Stimulated activated CD4-positive, alpha-beta T cell treated with anti-CD3 and anti-CD28 coated beads, TNF-alpha, amount 100 ng/mL, for 1 hour (primary cell): ENCODE results near the gene AIRE.
"Not testable (repeated sequence)": the region's sequence is repeated elsewhere in the genome, so short reads cannot be mapped to it uniquely, and the experiment has no call there.

ENCODE experiments used
- DNase-seq, 3 donors: peaks; one replicate each; pipeline ENCODE4 v3.0.0-alpha.2; 2020; ENCODE audit warnings: low read depth in 3 of 3, low spot score in 1 of 3

Gene AIRE

DNA sequence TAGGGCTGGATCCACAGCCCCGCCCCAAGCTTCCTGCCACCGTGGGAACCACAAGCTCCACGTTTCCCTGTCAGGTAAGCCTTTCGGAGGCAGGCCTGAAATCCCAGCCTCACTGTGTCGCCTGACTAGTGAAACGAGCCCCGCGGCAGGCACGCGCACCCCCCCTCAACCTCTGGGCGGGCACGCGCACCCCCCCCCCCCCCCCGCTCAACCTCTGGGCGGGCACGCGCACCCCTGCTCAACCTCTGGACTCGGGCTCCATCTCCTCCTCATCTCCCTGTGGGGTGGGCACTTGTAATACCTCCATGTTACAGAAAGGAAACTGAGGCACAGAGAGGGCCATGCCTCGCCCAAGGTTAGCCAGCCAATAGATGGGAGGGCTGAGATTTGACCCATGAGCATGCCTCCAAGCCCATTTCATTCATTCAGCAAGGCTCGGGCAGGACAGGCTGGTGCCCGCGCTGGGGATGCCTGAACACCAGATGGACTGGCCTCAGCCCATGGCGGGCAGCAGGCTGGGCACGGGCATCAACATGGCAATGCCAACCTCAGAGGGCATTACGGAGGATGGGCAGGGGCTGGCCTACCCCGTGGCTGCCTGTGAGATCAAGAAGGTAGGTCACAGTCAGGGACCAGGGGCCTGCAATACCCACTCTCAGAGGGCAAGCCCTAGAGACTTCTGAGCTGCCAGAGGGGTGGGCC is 48.8 kb downstream of the AIRE start:
- DNase-seq: no peak

DNA sequence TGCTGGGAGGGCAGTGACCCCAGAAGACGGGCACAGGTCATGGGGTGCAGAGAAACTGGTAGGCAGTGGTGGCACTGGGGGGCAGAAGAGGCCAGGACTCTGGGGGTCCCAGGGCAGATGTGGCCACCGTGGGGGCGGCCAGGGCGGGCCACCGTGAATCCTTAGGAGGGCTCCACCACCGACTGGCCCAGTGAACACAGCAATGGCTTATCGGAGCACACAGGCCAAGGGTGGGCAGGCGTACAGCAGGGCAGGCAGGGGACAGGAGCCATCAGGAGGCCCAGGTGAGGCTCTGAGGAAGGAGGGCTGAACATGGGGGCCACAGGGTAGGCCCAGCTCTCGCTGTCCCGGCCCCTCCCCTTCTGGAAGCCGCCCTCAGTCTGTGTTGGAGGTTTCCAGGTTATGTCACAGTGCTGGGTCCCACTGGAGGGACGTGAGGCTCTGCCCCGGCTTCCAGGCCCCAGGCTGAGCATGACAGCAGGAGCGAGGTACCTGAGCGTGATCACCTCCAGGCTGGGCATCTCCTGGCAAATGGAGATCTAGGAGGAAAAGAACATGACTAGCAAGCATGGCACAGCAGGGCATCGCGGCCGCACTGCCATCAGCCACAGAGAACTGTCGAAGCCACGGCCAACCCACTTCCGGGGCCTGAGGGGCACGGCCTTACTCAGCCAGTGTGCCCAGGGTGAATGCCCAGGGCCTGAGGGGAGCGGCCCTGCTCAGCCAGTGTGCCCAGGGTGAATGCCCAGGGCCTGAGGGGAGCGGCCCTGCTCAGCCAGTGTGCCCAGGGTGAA is 49.8 kb downstream of the AIRE start:
- DNase-seq: no peak

DNA sequence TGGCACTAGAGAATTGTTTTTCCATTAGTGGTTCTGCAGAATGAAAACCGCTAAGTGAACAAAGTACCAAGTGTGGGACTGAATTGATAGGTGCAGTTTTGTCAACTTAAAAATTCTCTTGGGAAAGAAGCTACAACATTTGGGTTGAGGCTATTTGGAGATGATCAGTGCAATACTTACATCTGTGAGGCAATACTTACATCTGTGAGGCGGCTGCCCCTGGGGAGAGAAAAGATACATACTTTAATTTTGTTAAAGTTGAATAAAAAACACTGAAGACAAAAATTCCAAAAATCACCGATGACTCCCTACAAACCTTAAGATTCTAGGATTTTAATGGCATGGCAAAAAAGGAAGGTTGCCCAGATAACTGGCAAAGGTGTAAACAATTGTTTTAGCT is 51.8 kb downstream of the AIRE start:
- DNase-seq: no peak

DNA sequence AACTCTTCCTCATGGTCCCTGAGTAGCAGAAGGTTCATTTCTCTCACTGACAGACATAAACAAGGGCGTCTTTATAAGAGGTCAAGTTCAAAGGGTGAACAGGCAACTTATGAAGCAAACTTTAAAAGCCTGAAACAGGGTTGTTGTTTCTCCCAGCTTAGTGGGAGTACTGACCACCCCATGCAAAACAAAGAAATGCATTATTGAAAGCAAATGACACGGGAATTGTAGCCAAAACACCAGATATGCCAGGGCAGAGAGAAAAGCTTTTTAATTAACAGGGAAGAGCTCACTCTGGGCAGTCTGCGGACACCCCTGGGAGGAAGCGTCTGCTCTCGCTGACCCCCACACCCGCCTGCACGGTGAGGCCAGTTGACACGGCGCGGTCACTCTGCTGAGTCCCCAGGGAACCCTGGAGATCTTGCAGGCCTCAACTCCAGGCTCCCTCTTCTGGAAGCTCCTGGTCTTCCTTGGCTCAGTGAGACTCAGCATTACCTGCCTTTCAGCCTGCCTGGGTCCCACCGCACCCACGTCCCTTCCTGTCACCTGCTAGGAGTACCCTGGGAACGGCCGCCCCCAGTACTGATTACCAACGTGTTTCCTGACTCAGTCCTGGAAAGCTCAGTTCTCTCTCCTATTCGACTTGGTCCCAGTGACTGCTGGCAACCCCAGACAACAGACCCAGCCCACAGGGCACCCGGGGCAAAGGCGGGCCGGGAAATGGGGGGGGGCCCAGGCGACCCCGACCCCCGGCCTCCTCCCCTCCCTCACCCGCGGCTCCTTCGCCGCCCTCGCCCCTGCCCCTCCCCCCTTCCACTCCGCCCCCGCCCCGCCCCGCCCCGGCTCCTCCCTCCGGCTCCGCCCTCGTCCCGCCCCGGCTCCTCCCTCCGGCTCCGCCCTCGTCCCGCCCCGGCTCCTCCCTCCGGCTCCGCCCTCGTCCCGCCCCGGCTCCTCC is 52.5 kb downstream of the AIRE start:
- no peak for DNase-seq

DNA sequence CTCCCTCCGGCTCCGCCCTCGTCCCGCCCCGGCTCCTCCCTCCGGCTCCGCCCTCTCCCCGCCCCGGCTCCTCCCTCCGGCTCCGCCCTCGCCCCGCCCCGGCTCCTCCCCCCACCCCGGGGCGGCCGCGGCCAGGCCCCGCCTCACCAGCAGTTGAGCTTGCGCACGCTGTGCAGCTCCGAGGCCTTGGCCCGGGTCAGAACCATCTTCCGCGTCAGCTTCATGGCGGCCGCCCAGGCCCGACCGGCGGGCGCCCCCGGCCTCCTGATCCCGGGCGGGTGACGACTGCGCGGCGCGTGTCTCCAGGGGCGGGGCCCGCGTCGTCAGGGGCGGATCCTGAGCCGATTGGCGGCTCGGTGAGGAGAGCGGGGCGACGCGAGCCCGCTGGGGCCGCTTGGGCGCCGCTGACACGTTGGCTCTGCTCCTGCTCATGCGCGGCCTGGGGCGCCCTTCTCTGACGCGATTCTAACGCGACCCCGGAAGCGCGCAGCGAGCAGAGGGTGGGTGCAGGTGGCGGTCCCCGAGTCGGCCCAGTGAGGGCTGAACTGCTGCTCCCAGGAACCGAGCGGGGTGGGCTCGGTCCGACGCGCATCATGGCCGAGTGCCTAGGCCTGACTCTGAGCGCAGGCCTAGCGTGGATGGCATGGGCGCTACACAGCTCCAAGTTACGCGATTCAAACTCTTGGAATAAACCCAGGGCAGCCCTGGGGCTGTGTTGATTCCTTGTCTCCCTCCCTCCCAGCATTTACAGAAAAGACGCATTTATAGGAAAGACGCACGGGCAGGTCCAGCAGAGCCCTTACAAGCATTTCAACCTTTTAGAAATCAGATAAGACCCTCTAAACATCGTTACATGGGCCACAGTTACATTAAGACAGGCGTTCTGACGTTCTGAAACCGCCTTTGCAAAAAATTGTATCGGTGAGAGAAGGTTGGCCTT is 53.6 kb downstream of the AIRE start, which contains the start of gene CFAP410:
TSS of gene CFAP410 (minus strand) at position 420 of the 940 bp plus-strand sequence. CDS start at position 224, 196 bp downstream.
- peak; percentile 87 to 90 (median 88) for DNase-seq

DNA sequence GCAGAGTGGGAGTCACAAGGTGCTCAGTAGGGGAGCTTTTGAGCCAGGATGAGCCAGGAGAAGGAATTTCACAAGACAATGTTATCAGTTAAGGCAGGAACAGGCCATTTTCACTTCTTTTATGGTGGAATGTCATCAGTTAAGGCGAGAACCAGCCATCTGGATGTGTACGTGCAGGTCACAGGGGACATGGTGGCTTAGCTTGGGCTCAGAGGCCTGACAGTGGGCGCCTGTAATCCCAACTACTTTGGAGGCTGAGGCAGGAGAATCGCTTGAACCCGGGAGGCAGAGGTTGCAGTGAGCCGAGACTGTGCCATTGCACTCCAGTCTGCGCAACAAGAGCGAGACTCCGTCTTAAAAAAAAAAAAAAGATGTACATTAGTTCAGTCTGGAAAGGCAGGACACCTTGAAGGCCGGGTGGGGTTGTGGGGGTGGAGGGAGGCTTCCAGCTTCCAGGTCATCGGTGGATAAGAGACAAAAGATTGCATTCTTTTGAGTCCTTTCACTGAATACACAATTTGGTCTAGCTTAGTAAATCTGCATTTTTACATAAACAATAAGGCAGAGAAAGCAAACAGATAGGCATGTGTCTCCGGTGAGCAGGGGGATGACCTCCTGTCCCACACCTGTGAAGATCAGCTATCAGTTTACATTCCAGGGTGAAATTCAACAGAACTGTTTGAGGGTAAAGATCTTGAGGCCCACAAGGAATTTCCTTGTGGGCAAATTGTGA is 56.2 kb downstream of the AIRE start:
- not testable (repeated sequence) for DNase-seq

DNA sequence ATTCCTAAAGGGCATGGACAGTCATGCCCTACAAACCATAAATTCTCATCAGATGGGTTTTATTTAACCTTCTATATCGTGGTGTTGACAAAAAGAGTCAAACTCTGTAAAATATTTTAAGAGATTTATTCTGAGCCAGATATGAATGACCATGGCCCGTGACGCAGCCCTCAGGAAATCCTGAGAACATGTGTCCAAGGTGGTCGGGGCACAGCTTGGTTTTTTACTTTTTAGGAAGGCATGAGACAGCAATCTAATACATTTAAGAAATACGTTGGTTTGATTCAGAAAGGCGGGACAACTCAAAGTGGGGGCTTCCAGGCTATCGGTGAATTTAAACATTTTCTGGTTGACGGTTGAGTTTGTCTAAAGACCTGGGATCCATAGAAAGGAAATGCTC is 57.3 kb downstream of the AIRE start:
- DNase-seq: not testable (repeated sequence)

DNA sequence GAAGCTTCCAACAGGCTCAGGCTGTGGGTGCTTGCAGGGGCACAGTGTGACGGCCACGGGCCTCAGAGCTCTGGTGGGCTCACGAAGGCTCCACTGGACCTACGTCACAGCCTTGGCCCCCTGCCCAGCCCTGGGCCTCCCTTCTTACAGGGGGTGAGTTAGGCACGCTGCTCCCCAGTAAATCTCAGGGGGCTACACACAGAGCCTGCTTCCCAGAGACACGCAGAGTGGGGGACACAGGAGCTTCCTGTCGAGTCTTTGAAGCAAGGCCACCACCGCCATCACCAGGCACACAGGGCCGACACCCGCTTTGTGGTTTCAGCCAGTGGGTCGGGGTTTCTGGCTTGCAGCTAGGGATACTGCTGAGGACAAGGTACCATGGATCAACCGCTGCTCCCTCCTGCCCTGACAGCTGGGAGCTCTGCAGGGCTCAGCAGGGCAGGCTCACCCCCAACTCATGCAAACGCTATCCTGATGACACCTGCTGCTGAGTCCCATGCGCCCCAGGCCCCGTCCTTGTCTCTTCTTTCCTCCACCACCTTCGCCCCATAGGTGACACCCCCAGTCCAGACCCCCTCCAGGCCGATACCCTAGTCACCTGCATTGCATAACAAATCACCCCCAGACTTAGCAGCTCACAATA is 59.0 kb downstream of the AIRE start:
- no peak for DNase-seq

DNA sequence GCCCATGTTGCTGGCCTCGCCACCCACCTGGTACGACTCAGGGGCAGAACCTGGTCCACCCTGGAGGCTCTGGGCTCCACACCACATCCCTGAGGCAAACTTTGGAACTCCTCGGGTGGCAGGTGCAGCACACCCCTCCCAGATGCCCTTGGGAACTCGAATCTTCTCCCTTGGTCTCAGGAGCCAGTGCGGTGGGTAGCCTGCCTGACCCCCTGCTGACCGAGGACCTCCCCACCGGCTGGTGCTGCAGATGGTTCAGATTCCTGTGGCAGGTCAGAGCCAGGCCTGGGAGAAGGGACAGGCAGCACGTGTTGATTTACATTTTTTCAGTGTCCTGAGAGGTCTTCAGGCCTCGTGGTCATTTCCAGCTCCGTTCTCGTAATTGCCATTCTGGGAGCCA is 59.8 kb downstream of the AIRE start:
- DNase-seq: no peak

DNA sequence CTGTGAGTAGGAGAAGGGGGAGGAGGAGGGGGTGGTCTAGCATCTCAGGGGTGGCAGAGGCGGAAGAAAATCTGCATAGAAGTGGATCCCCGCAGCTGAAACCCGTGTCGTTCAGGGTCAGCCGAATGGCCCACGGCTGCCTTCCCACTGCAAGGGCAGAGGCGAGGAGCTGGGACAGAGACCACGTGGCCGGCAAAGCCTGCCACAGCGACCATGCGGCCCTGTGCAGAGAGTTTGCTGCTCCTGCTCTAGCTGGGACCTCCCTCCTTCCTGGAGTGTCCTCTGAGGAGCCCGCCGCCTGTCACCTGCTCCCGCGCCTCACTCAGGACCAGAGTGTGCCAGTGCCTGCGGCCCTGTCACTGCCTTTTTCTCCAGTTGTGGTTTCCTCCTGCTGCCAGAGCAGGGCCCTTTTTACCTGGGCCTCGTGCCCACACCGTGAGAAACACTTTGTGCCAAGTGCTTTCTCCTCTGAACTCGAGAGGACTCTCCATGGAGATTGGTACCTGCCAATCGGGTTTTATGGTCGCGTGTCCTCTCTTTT is 62.3 kb downstream of the AIRE start:
- no peak for DNase-seq
